Astrocyte (in vitro differentiated cells and primary cell): ENCODE measurements around the gene SEH1L.

Experiments used
- CTCF ChIP-seq: IDR thresholded peaks from 2 replicates; pipeline ENCODE4 v1.5.1; 2011; ENCODE audit warnings: low read depth, mild to moderate bottlenecking, inconsistent platforms, low read length, moderate library complexity; ENCODE audit not compliant: insufficient read depth
- EZH2 ChIP-seq: IDR thresholded peaks from 2 replicates; pipeline ENCODE4 v1.6.1; 2012; ENCODE audit warnings: mild to moderate bottlenecking, low read length, inconsistent platforms; ENCODE audit not compliant: insufficient read depth

GRCh38 chr18:12989397-12990122 lies 41.7 kb downstream of the SEH1L start:
- TF ChIP-seq CTCF (no peak), EZH2 (no peak)
